ENCODE results near the gene CDH8.

Gene CDH8

GRCh38 chr16:62034231-62035114 is 1.8 kb downstream of the CDH8 start:
- H3K4me3 ChIP-seq (ENCODE audit: low read depth, low read length) = no peak overlapping the region
- no peak for TF ChIP-seq CTCF (conservative IDR thresholded peaks at IDR 0.05; ENCODE audit: low read depth, low read length)
- DNase-seq (ENCODE audit: low read depth) = no peak

- no peak for DNase-seq (ENCODE audit: low read depth)
- TF ChIP-seq CTCF (conservative IDR thresholded peaks at IDR 0.05; ENCODE audit: low read depth, low read length) = no peak
These were observed 3.2 kb downstream of the CDH8 start for GRCh38 chr16:62033065-62033464.

GRCh38 chr16:62029947-62030346 is 6.3 kb downstream of the CDH8 start:
- no peak for TF ChIP-seq CTCF (conservative IDR thresholded peaks at IDR 0.05; ENCODE audit: low read depth, low read length)
- no peak overlapping the region for H3K4me3 ChIP-seq (ENCODE audit: low read depth, low read length)
- DNase-seq (ENCODE audit: low read depth) = no peak

More at GRCh38 chr16:62033065-62033464, 3.2 kb downstream of the CDH8 start:
- no peak overlapping the region for H3K4me3 ChIP-seq (ENCODE audit: low read depth, low read length)

- DNase-seq (ENCODE audit: low read depth) = no peak
These were observed 13.6 kb downstream of the CDH8 start for GRCh38 chr16:62022688-62023087.

GRCh38 chr16:62021161-62021581 is 15.1 kb downstream of the CDH8 start:
- no peak for TF ChIP-seq CTCF (conservative IDR thresholded peaks at IDR 0.05; ENCODE audit: low read depth, low read length)
- DNase-seq (ENCODE audit: low read depth) = no peak

More at GRCh38 chr16:62022688-62023087, 13.6 kb downstream of the CDH8 start:
- TF ChIP-seq CTCF (conservative IDR thresholded peaks at IDR 0.05; ENCODE audit: low read depth, low read length) = no peak
- no peak overlapping the region for H3K4me3 ChIP-seq (ENCODE audit: low read depth, low read length)

GRCh38 chr16:62020681-62021080 is 15.6 kb downstream of the CDH8 start:
- no peak for TF ChIP-seq CTCF (conservative IDR thresholded peaks at IDR 0.05; ENCODE audit: low read depth, low read length)
- no peak overlapping the region for H3K4me3 ChIP-seq (ENCODE audit: low read depth, low read length)
- DNase-seq (ENCODE audit: low read depth) = no peak

More at GRCh38 chr16:62021161-62021581, 15.1 kb downstream of the CDH8 start:
- no peak overlapping the region for H3K4me3 ChIP-seq (ENCODE audit: low read depth, low read length)

GRCh38 chr16:62019851-62020250 is 16.4 kb downstream of the CDH8 start:
- DNase-seq (ENCODE audit: low read depth) = no peak
- no peak overlapping the region for H3K4me3 ChIP-seq (ENCODE audit: low read depth, low read length)
- TF ChIP-seq CTCF (conservative IDR thresholded peaks at IDR 0.05; ENCODE audit: low read depth, low read length) = no peak
